NCI-H1417 treated with DMSO at 0.1 percent for 48 hours (cell line): ENCODE measurements around the gene PLEKHG5.
"Not testable (repeated sequence)": the region's sequence is repeated elsewhere in the genome, so short reads cannot be mapped to it uniquely, and the experiment has no call there.

ENCODE experiments used
- DNase-seq: peaks from one replicate; lab custom pipeline; 2025; lab: John Stamatoyannopoulos, UW

Gene PLEKHG5

DNA sequence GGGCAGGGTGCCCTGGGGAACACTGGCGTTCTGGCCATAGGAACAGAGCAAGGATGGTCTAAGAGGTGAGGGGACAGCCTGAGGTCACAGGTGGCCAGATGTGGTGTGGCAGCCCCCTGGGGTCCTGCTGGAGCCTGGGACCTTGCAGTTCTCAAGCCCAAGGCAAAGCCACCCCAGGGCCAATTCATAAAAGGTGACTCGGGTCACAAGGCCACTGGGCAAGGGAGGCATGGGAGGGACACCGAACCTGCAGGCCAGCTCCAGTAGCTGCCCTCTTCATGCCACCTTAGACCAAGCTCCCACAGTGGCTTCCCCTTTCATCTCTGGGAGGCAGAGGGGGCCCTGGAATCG lies 44.8 kb downstream of the PLEKHG5 start:
- DNase-seq: no peak

DNA sequence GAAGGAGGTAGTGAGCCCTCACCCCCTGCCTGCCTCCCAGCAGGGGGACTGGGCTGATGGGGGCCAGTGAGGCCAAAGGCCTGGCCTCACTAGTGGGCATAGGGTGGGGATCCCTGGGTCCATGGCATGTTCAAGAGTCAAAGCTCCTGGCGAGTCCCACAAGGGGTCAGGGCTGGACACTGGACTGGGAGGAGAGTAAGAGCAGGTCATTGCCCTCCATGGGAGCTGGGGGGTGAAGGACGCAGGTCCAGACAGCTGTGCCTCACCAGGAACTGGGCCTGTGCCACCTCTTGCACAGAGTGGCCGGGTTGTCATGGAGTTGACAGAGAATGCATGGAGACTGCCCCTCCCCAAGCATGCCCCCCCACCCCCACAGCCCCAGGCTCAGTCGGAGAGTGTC lies 45.5 kb downstream of the PLEKHG5 start:
- not testable (repeated sequence) for DNase-seq

DNA sequence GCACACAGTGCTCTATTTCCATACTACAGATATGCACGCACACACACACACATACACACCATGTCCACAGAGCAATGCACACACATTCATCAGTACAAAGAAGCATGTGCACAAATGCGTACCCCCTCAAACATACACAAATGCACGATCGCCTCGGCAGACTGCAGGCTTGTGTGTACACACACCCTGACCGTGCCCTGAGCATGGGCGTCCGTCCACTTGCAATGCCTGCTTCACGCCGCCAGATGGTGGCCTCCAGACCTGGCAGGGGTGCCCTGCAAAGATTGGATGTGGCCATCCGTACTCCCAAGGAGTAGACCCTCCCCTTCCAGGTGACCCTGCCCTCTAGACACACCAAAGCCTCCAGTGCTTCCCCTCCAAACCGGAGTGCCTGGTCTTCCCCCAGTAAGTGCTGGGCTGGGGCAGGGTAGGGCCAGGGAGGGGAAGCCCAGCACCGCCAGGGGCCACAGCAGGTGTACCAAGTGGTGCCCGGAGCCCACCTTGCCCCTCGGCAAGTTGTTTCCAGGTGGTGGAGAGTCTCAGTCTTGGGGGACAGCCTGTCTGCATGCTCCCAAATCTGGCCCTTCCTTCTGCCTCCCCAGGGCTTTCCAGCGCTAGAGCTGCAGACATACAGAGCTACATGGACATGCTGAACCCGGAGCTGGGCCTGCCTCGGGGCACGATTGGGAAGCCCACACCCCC lies 46.3 kb downstream of the PLEKHG5 start:
- DNase-seq: no peak

DNA sequence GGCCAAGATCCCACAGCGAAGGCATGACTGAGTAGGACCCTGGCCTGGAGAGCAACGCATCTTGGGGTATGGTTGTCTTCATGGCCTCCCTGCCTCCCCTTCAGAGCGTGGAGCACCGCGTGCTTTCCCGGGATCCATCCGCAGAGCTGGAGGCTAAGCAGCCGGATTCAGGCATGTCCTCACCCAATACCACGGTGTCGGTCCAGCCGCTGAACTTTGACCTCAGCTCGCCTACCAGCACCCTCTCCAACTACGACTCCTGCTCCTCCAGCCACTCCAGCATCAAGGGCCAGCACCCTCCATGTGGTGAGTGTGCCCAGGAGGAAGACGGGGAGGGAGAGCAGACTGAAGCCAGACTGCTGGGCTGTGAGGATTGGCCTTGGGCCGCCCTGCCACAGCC lies 47.1 kb downstream of the PLEKHG5 start:
- no peak for DNase-seq

DNA sequence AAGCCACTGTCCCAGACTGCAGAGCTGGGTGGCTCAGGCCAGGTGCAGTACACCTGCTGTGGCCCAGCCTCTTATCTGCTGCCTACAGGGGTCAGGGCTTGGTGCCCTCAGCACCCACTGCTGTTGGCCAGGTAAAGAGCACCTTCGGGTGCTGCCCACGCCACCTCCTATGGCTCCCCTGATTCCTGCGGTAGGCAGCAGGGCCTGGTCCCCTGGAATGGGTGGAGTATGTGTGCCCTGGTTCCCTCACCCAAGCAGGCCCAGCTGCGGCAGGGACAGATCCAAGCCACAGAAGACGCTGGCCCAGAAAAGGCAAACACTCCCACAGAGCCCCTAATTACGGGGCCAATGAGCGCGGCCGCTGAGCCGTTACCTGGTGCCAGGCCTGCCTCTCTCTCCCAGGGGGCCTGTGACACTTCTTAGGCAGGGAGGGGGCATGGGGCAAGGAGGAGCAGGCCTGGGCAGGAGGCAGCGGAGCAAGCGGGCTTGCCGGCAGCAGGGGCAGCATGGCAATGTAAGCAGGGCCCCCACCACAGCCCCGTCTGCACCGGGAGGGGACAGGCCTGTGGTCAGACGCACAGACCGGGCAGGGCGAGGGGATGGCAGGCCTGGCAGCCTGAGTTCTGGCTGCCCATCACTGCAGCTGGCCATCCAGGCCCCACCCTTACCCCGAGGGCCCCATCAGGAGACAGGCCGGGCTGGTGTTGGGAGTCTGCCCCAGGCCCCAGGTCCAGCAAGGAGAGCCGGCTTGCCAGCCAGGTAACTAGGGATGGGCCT lies 47.9 kb downstream of the PLEKHG5 start:
- DNase-seq: no peak

DNA sequence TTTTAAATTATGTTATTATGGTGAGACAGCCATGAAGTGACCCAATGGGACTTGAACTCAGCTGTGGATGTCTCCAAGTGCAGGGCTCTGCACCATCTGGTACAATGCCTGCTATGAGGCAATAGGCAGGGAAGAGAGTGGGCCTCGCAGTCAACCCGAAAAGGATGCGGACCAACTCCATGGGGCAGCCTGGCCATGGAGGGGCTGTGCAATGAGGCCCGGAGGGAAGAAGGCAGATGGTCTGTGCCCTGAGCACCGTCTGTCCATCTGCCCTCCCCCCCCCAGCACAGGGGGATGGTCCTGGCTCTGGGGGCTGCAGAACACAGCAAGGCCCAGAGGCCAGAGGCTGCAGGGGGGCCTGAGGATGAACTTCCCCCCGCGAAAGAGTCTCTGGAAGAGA lies 49.9 kb downstream of the PLEKHG5 start:
- DNase-seq: no peak

DNA sequence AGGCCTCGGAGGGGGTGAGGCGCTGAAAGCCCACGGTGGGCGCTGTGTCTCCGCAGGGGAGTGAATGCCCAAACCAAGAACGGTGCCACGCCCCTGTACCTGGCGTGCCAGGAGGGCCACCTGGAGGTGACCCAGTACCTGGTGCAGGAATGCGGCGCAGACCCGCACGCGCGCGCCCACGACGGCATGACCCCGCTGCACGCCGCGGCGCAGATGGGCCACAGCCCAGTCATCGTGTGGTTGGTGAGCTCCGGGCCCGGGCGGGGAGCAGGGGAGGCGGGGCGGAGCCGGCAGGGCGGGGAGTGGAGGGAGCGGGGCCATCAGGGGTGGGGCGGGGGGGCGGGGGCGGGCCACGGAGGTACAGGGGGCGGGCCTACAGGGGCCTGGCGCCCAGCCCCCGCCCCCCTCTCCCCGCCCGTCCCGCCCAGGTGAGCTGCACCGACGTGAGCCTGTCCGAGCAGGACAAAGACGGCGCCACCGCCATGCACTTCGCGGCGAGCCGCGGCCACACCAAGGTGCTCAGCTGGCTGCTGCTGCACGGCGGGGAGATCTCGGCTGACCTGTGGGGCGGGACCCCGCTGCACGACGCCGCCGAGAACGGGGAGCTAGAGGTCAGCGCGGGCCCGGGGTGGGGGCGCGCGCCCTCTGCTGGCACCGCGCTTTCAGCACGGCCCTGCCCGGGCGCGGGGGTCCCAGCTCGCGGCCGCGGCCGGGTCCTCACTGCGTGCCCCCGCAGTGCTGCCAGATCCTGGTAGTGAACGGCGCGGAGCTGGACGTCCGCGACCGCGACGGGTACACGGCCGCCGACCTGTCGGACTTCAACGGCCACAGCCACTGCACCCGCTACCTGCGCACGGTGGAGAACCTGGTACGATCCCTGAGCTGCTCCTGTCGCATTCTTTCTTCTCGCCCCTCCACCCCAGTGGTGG lies 51.0 kb downstream of the PLEKHG5 start:
- DNase-seq: no peak

DNA sequence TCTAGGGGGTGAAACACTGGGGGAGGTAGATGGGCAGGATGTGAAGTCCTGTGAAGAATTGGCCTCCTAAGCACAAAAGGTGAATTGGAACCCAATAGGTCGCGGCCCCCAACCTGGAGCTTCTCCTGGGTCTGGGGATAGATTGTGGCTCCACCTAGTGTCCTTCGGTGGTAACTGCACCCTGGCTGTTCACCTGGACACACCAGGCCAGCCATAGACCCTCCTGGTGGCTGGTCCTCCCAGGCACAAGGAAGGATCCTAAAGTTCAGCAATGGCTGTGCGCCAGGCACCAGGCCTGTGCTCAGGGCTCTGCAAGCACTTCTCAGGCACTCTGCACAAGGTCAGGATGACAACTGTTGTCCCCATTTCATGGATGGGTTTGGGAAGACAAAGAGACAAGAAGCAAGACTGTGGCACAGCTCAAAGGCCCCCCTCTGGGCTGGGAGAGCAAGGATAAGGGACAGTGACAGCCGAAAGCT lies 53.4 kb downstream of the PLEKHG5 start:
- peak; percentile 36 for DNase-seq

DNA sequence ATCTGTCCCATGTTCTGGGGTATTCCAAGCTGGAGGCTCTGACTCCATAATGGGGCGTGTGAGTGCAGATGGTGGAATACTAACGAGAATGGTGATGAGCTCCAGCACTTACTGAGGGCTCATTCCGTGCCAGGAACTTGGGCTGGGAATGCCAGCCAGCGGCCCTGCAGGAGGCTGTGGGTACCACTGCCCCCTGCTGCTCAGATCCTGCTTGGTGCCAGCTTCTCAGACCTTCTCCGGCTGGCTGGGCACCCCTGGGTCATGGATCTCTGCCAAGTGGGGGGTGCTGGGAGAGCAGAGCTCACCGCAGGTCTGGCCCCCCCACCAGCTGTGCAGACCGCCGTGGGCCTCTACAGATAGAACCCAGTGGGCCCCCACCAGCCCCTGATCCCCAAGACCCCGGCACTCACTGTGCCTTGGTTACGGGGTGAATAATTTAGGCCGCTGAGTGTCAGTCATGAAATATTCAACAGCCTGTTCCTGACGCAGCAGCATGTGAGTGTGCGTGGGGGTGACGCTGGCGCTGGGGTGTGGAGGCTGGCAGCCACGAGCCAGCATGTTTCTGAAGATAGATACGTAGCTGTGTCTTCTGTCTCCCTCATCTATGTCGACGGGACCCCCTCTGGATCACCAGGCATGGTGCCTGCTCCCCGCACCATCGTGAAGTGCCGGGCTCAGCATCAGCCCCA lies 54.3 kb downstream of the PLEKHG5 start:
- not testable (repeated sequence) for DNase-seq

DNA sequence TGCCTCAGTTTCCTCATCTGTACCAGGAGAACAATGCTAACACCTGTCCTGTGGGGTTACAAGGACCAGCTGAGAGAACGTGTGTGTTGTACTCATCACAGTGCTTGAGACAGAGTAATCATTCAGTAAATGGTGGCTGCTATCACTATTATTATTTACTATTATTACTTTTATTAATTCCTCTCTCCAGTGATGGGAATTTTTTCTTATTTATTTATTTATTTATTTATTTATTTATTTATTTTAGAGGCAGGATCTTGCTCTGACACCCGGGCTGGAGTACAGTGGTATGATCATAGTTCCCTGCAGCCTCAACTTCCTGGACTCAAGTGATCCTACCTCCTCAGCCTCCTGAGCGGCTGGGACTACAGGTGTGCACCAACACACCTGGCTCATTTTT lies 55.2 kb downstream of the PLEKHG5 start:
- not testable (repeated sequence) for DNase-seq

DNA sequence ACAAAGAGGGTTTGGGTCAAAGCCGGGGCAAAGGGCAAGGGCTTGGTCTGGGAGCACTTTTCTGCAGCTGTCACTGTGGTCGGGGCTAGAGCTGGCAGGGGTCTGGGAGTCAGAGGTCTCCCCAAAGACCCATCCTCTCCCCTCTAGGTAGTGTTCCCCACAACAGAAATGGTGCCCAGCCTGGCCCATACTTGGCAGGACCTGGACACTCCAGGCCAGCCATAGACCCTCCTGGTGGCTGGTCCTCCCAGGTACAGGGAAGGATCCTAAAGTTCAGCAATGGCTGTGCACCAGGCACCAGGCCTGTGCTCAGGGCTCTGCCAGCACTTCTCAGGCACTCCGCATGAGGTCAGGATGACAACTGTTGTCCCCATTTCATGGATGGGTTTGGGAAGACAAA lies 55.9 kb downstream of the PLEKHG5 start:
- DNase-seq: no peak

DNA sequence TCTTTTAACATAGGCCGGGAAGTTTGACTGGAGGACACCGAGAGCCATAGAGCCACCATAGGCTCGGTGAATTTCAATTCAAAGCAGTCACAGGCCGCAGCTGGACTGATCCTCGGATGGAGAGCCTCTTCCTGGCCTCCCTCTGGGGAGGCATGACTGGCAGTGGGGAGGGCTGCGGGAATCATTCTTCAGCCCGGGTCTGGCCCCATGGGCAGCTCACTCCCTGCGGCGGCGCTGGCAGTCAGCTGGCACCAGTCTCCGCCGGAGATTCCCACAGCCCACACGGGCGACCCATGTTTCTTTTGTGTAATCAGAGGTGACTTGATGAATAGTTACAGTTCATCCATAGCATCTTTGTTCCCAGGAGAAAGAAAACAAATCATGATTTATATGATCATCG lies 56.3 kb downstream of the PLEKHG5 start:
- no peak for DNase-seq

DNA sequence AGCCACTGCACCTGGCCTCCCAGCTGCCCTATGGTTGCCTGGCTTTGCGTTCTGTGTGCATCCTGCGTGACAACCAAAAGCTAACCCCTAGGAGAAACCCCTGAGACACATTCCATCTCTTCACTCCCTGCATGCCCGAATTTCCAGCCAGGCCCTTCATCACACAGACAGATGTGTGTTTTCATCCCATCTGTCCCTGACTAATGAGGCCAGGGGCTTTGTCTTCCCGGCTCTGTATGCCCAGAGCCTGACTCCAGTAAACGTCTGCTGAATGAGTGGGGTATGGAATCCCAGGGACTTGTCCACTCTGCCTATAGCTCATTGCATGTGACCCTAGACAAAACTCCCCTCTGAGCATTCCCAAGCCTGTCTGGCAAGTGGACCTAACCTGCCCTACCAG lies 57.3 kb downstream of the PLEKHG5 start:
- DNase-seq: no peak

DNA sequence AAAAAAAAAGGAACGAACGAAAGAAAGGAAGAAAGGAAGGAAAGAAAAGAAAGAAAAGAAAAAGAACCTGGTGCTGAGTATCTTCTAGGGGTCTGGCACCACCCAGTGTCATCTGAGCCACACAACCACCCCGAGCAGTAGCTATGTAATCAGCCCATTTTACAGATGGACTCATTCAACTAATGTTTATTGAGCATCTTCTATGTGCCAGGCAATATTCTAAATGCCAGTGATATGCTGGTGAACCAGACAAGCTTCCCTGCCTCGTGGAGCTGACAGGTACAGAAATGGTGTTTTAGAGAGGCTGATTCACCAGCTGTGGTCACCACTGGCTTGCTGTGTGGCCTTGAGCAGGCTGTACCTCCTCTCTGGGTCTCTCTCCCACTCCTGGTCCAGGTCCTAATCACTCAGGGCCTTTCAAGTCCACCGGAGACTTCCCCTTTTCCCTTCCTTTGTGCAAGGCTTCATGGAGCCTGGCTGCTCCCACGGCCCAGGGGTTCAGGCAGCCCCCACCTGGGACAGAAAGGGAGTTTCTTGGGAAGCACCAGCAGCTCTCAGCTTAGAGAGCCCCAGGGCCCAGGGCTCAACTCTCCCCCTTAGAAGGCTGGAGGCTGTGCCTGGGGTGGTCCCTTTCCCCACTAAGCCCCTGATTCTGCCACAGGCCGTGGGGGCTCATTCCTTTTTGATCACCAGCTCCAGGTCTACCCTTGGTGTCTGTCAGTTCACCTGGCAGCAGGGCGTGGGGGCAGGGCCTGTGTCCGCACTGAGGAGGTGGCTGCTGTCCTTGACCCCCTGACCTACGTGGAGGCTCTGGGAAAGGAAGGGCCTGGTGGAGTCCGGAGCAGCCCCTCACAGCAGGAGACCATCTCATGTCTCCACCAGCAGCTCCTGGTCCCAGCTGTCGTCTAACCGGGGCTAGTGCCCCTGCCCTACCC lies 59.6 kb downstream of the PLEKHG5 start:
- not testable (repeated sequence) for DNase-seq

DNA sequence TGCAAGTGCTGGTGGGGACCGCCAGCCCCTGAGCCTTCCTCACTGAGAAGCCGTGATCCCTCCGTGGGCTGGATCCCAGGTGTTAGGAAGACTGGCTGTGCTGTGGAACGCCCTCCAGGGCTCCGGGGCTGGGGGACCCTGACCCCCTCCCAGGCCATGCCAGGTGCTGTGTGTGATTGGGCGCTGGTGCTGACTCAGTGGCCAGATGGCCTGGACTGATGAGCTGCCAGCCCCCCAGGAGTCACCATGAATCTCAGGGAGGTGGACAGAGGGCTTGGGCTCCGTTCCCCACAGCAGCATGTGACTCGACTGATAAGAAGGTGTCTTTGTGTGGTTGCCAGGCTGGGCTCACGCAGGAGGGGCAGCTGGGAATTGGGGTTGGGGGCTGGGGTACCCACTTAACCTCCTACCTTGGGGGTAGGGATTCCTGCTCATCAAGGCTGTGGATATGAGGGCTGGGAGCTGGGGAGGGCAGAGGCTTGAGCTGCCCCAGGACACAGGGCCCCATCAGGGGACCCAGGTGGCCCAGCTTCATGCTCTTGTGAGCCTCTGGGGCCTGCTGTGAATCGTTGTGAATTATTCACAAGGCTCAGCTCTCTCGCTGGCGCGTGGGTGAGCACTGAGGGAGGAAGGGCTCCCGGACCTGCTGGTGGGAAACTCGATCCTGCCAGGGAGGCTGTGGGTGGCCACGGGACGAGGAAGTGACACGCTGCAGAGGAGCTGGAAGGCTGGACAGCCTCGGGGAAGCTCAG lies 61.6 kb downstream of the PLEKHG5 start:
- not testable (repeated sequence) for DNase-seq

DNA sequence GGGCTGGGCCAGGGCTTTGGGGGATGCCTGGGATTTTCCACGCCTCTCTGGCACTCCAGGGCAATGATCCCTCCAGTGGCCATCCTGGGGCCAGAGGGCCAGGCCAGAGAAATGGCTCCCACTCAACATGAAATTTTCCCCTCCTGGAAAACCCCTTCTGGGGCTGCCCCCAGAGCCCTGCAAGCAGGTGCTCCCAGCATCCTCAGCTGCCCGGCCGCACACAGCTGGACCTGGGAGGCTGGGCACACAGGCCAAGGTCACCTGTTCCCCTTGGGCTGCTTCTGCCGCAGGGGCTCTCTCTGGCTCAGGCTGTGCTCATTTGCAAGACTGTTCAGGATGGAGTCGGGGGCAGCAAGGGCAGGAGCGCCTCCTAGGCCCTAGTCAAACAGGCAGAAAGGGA lies 63.0 kb downstream of the PLEKHG5 start:
- DNase-seq: not testable (repeated sequence)

DNA sequence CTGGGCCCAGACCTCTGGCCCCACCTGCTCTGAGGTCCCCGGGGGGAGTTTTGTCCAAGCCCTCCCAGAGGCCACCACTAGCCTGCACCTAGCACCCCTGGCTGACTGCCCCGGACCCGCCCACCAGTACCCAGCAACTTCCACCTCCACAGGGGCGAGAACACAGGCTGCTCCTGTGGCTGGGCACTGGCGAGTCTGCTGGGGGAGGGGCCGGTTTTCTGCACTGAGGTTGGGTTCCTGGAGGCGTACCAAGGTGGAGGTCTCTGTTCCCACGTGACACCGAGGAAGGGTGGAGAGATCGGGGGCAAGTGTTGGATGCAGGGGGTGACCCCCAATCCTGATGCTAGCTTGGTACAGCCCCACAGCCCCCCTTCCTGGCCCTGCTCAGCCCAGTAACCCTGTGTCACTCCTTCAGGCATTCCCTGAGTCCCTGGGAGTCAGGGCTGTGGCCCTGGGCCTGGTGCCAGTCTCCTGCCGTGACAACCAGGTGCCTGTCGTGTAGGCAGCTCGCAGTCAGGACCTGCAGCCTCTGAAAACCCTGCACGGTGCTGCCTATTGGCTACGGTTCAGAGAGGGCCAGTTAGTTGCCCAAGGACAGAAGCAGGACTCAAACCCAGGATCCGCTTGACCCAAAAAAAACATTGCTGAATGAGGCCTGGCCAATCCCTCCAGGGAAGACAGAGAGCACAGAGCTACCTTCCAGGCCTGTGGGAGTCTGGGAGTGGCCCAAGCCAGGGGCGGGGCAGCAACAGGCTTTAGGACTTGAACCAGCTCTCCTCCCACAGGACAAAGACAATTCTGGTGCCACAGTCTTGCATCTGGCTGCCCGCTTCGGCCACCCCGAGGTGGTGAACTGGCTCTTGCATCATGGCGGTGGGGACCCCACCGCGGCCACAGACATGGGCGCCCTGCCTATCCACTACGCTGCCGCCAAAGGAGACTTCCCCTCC lies 63.8 kb downstream of the PLEKHG5 start:
- DNase-seq: no peak

DNA sequence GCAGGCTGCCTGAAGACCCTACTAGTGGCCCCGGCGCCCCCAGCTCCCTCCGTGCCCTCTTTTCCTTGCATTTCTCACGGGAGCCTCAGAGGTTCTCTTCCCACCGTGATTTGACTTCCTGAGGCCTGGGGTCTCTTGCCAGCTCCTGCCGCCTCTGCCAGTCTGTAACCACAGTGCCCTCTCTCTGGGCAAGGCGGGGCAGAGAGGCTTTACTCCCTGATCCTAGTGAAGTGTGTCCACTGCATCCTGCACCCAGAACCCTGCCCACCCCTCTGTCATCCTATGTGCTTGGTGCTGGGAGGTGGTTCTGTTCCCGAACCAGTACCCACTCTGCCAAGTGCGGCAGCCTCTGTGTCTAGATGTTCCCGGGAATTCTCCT lies 64.5 kb downstream of the PLEKHG5 start:
- DNase-seq: no peak
